ENCODE data around the gene HOXB3.

Gene HOXB3

DNA sequence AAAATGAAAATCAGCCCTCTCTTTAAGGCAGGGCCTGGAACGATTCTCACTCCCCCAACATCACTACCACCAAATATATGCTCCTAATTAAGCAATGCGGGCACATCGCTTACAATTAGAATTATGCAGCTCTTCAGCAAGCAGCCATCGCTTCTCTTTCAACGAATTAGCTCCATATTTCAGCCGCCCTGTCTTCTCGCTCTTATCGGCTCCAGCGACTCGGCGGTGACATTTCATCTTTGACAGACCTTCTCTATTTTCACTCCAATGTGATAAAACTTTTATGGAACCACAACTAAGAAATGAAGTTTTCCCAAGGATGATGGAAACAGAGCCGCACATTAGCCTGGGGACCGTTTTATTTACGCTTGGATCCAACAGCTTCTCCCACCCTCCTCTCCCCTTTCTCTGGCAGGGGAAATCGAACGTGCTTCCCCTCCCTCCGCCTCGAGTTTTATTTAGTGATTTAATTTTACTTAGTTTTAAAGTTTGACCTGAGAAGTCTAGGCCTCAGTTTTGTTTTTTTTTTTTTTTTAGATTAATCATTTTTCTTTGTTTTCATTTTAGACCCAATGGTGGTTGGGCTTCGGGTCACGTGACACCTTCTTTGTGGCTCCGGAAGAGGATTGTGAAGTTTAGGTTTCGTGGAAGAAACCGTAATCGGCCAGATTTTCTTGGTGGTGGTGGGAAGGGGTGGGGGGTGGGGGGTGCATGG is 42.1 kb downstream of the HOXB3 start:
- DNase-seq (ENCODE audit: extremely low spot score) = no peak
- ChIA-PET POLR2A (interaction anchor here (0.7 kb wide), 1 partner anchor 505 kb away, joined by 3 read pairs; no protein-coding TSS in a partner anchor), CTCF (interaction anchor here (1.1 to 2.3 kb wide), 3 partner anchors 37 to 212 kb away, joined by 3 to 11 read pairs (median 5); no protein-coding TSS in a partner anchor)
- TF ChIP-seq, protein P1, sequence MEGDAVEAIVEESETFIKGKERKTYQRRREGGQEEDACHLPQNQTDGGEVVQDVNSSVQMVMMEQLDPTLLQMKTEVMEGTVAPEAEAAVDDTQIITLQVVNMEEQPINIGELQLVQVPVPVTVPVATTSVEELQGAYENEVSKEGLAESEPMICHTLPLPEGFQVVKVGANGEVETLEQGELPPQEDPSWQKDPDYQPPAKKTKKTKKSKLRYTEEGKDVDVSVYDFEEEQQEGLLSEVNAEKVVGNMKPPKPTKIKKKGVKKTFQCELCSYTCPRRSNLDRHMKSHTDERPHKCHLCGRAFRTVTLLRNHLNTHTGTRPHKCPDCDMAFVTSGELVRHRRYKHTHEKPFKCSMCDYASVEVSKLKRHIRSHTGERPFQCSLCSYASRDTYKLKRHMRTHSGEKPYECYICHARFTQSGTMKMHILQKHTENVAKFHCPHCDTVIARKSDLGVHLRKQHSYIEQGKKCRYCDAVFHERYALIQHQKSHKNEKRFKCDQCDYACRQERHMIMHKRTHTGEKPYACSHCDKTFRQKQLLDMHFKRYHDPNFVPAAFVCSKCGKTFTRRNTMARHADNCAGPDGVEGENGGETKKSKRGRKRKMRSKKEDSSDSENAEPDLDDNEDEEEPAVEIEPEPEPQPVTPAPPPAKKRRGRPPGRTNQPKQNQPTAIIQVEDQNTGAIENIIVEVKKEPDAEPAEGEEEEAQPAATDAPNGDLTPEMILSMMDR (IDR thresholded peaks at IDR 0.05; ENCODE audit: control extremely low read depth, extremely low read depth, low read depth, missing control alignments) = no peak

DNA sequence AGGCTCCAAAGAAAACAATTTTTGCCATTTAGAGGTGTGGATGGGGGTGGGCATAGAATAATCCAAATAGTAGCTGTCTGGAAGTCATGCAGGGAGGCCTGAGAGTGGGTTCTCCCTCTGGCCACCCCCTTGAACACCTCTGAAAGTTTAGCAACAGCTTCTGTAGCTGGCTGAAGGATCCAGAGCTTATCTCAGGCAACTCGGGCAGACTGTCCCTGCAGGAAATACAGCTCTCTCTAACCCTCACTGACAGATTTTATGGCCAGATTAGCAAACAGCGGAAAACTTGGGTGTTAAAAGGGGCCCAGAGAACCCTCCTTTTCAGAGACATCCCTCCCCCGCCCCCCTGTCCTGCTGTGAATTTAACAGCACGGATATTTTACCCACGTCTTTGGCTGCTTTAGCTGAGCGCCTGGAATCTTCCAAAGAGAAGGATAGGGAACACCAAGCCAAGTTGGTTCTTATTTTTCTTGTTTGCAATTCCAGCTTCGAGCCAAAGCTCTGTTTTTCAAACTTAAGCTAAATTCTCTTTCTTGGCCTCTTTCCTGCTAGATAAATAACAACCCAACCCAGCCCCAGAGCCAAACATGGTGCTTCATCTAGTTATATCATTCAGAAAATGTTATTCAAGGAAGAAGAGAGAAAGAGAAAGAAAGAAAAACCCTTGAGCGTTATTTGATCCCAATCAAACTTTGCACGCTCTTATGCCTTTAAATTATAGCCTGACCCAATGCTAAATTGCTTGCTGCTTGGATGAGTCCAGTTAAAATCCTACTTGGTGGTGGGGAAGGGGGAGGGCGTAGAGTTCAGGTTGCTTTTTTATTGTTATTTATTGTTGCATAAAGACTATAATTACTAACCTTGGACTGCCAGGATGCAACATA is 42.9 kb downstream of the HOXB3 start:
- POLR2A ChIA-PET = interaction anchor here (0.7 kb wide), 1 partner anchor 504 kb away, joined by 3 read pairs; no protein-coding TSS in a partner anchor
- CTCF ChIA-PET = interaction anchor here (0.9 to 2.3 kb wide), 4 partner anchors 14 to 211 kb away, joined by 3 to 11 read pairs (median 4); no protein-coding TSS in a partner anchor
- no peak for DNase-seq (ENCODE audit: extremely low spot score)
- TF ChIP-seq, protein P1 (IDR thresholded peaks at IDR 0.05; ENCODE audit: control extremely low read depth, extremely low read depth, low read depth, missing control alignments) = no peak

DNA sequence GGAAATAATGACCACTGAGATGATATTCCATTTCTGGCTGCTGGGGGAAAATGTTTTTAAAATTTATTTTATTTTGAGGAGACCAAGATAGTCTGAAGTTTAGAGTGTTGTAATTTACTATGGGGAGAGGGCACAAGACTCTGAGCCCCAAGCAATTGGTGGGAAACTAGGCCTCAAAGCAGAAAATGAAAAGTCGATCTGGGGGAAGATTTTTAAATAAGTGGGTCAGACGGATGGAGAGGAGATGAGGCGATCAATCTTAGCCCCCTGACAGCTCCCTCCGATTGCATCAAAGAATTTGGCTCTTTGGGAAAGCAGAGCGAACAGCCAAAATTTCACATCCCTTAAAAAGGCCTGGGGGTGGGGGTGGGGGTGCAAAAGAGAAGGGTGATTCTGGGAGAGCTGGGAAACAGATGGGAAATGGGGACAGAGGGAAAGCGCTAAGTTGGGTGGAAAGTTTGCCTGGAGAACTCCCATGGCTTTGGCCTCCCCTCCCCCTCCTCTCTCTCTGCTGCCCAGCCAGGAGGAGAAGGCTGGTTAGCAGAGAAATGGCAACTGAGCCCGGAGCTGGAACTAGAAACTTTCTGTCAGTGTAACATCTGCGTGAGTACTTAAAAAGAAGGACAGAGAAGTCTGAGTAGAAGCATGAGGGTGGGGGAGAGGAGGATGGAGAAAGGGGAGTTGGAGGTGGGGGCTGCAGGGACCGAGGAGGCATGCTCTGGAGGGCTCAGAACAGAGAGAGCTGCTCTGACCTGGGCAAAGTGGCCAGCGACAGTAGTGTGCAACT is 43.7 kb downstream of the HOXB3 start:
- CTCF ChIA-PET = interaction anchor here (0.9 to 2.3 kb wide), 3 partner anchors 15 to 210 kb away, joined by 3 to 11 read pairs (median 5); no protein-coding TSS in a partner anchor
- DNase-seq (ENCODE audit: extremely low spot score) = no peak
- POLR2A ChIA-PET = no interaction called here
- TF ChIP-seq, protein P1 (IDR thresholded peaks at IDR 0.05; ENCODE audit: control extremely low read depth, extremely low read depth, low read depth, missing control alignments) = no peak

DNA sequence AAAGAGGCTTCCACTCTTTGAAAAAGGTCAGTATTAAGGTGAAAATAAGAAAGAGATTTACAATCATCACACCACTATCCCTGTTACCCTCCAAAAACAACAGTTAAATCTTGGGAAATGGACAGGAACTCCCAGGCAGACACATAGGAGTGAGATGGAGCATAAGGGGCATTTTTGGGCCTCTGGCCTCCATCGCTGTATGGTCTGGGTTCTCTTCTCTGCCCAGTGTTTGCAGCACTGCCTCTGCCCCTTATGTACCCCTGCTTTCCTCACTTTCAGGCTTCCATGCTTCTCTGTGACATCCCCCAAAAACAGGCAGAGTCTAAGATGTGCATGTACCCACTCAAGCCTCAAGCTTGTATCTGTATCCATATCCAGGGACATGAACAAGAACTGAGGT is 44.5 kb downstream of the HOXB3 start:
- ChIA-PET POLR2A (no interaction called here), CTCF (no interaction called here)
- DNase-seq (ENCODE audit: extremely low spot score) = no peak
- TF ChIP-seq, protein P1 (IDR thresholded peaks at IDR 0.05; ENCODE audit: control extremely low read depth, extremely low read depth, low read depth, missing control alignments) = no peak

DNA sequence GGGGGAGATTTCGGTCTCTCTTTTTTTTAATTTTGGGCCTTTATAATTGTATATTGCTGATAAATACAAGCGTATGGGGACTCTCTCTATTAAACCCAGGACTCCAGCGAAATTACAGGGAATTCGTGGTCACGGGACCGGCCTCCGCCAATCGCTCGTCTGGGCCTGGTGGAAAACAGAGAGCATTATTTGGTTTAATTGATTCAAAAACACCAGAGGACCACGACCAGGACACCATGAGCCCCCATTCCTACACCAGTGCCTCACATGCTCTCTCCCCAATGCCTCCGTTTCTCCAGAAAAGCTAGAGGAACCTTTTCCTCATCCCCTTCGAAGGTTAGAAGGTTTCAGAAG is 45.0 kb downstream of the HOXB3 start, which contains the start of gene HOXB2:
Gene HOXB2 (minus strand): TSS at position 88 of the 354 bp plus-strand sequence. CDS start 198 bp downstream, outside the sequence.
- ChIA-PET POLR2A (no interaction called here), CTCF (no interaction called here)
- no peak for DNase-seq (ENCODE audit: extremely low spot score)
- TF ChIP-seq, protein P1 (IDR thresholded peaks at IDR 0.05; ENCODE audit: control extremely low read depth, extremely low read depth, low read depth, missing control alignments) = no peak
